Measurements from ENCODE around the gene GOLM1. TPM values are rescaled to one million over a fixed set of nuclear protein-coding genes. Genes with fewer than 3 reads are reported as not detected.

The GOLM1 gene
- total and polyA plus RNA-seq, 9 of the 15 experiments (the other 6 are each of a cell fraction or from before 2014, with no cell fraction given): 0.09 to 0.96 (median 0.40) TPM; not detected in 4

- DNase-seq (ENCODE audit: extremely low read depth in 1 of 4, low spot score in 3 of 4) (no peak), FAIRE-seq (no peak), ATAC-seq (no peak)
- no peaks in the 10 kb centered on the region for H4K20me1 ChIP-seq (replicated peaks; ENCODE audit: control insufficient read depth, insufficient read depth, low read length)
- H3K36me3 ChIP-seq (ENCODE audit: control insufficient read depth, insufficient read depth, low read length): peaks cover 52% of the 10 kb centered on the region
- no peak overlapping the region for H3K9ac ChIP-seq (ENCODE audit: insufficient read depth in 1 of 2, low read depth in 2 of 2, low read length in 2 of 2)
- H3K4me1 ChIP-seq (replicated peaks in 1 of 2; ENCODE audit: control insufficient read depth in 2 of 2, insufficient read depth in 2 of 2, low read length in 2 of 2): no peaks in the 10 kb centered on the region
- BruUV-seq (replicated peaks): no TSS peak
- no peaks in the 10 kb centered on the region for H3K9me3 ChIP-seq (replicated peaks; ENCODE audit: control insufficient read depth, insufficient read depth, low read depth, low read length)
- intact Hi-C loops (cut with micrococcal nuclease) (no loop called here), in situ Hi-C loops (cut with MboI) (no loop called here)
- POLR2A ChIA-PET: no interaction called here
- no peaks in the 10 kb centered on the region for H3K27me3 ChIP-seq (ENCODE audit: control insufficient read depth in 2 of 2, insufficient read depth in 2 of 2, low read length in 2 of 2)
- TF ChIP-seq ZBTB17 (CRISPR knock-in tag; IDR thresholded peaks at IDR 0.05) (no peak), MCM5 (IDR thresholded peaks at IDR 0.05; ENCODE audit: low read depth) (no peak)
- CTCF ChIA-PET (ENCODE audit: low intra/inter-chr PET ratio): no interaction called here
- H2AFZ ChIP-seq (ENCODE audit: low read depth, low read length): no peak overlapping the region
- H3K79me2 ChIP-seq (ENCODE audit: control insufficient read depth, insufficient read depth, low read length): no peaks in the 10 kb centered on the region; the same call in 2 of the 3 replicates
- H3K9me1 ChIP-seq (ENCODE audit: control insufficient read depth, insufficient read depth, low read length): no peaks in the 10 kb centered on the region
- no peak overlapping the region for H3K27ac ChIP-seq (ENCODE audit: extremely low read depth, low read depth, low read length)
- H3K4me3 ChIP-seq: no peak overlapping the region
- H3K4me2 ChIP-seq (ENCODE audit: insufficient read depth, low read length): no peak overlapping the region
Observed at GRCh38 chr9:85995097-85995496, 104.3 kb downstream of the GOLM1 start.

- peaks cover 47% of the 10 kb centered on the region for H3K36me3 ChIP-seq (ENCODE audit: control insufficient read depth, insufficient read depth, low read length)
- no peak overlapping the region for H3K4me2 ChIP-seq (ENCODE audit: insufficient read depth, low read length)
- H3K27me3 ChIP-seq (ENCODE audit: control insufficient read depth in 2 of 2, insufficient read depth in 2 of 2, low read length in 2 of 2): no peaks in the 10 kb centered on the region
- TF ChIP-seq CEBPB (tag; IDR thresholded peaks at IDR 0.05) (peak; percentile 34; the same call in 1 of the 2 replicates), CEBPG (CRISPR knock-in tag; IDR thresholded peaks at IDR 0.05) (no peak), CEBPG (tag; conservative IDR thresholded peaks at IDR 0.05 in 1 of 2, IDR thresholded peaks at IDR 0.05 in 1 of 2) (peak in 1 of 2 experiments; percentile 50; a peak in 1 of 4 replicates)
- TF ChIP-seq, protein P1, sequence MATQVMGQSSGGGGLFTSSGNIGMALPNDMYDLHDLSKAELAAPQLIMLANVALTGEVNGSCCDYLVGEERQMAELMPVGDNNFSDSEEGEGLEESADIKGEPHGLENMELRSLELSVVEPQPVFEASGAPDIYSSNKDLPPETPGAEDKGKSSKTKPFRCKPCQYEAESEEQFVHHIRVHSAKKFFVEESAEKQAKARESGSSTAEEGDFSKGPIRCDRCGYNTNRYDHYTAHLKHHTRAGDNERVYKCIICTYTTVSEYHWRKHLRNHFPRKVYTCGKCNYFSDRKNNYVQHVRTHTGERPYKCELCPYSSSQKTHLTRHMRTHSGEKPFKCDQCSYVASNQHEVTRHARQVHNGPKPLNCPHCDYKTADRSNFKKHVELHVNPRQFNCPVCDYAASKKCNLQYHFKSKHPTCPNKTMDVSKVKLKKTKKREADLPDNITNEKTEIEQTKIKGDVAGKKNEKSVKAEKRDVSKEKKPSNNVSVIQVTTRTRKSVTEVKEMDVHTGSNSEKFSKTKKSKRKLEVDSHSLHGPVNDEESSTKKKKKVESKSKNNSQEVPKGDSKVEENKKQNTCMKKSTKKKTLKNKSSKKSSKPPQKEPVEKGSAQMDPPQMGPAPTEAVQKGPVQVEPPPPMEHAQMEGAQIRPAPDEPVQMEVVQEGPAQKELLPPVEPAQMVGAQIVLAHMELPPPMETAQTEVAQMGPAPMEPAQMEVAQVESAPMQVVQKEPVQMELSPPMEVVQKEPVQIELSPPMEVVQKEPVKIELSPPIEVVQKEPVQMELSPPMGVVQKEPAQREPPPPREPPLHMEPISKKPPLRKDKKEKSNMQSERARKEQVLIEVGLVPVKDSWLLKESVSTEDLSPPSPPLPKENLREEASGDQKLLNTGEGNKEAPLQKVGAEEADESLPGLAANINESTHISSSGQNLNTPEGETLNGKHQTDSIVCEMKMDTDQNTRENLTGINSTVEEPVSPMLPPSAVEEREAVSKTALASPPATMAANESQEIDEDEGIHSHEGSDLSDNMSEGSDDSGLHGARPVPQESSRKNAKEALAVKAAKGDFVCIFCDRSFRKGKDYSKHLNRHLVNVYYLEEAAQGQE (IDR thresholded peaks at IDR 0.05; ENCODE audit: borderline replicate concordance): no peak
- TF ChIP-seq, protein P1 (CRISPR knock-in tag; IDR thresholded peaks at IDR 0.05; ENCODE audit: low read depth): no peak
- H2AFZ ChIP-seq (ENCODE audit: low read depth, low read length): no peak overlapping the region
- H3K9ac ChIP-seq (ENCODE audit: insufficient read depth in 1 of 2, low read depth in 2 of 2, low read length in 2 of 2): no peak overlapping the region
- intact Hi-C loops (cut with micrococcal nuclease): no loop called here
- H3K9me1 ChIP-seq (ENCODE audit: control insufficient read depth, insufficient read depth, low read length): no peaks in the 10 kb centered on the region
- CTCF ChIA-PET (ENCODE audit: low intra/inter-chr PET ratio): no interaction called here
- BruUV-seq (replicated peaks): no TSS peak
- FAIRE-seq: no peak
- H3K4me1 ChIP-seq (replicated peaks in 1 of 2; ENCODE audit: control insufficient read depth in 2 of 2, insufficient read depth in 2 of 2, low read length in 2 of 2): no peaks in the 10 kb centered on the region
- H3K4me3 ChIP-seq: no peak overlapping the region
- no peaks in the 10 kb centered on the region for H3K9me3 ChIP-seq (replicated peaks; ENCODE audit: control insufficient read depth, insufficient read depth, low read depth, low read length)
- in situ Hi-C loops (cut with MboI): no loop called here
- WGBS (ENCODE audit: insufficient coverage, low coverage, missing lambda C conversion rate): 73% methylated on average over 2 of the region's 2 CpGs
- no peak for ATAC-seq
- H4K20me1 ChIP-seq (replicated peaks; ENCODE audit: control insufficient read depth, insufficient read depth, low read length): no peaks in the 10 kb centered on the region
- no peak overlapping the region for H3K27ac ChIP-seq (ENCODE audit: extremely low read depth, low read depth, low read length)
- no peak for DNase-seq (ENCODE audit: extremely low read depth in 1 of 4, low spot score in 3 of 4)
- POLR2A ChIA-PET: no interaction called here
- no peaks in the 10 kb centered on the region; the same call in 2 of the 3 replicates for H3K79me2 ChIP-seq (ENCODE audit: control insufficient read depth, insufficient read depth, low read length)
Observed at GRCh38 chr9:85994191-85994590, 105.2 kb downstream of the GOLM1 start.

Measured in K562 (cell line).